ENCODE data around the gene BMP8A. TPM values are rescaled to one million over a fixed set of nuclear protein-coding genes. Genes with fewer than 3 reads are reported as not detected.
A peak's percentile ranks its signal among the peaks of the same experiment; 100 is the strongest.
"Not testable (repeated sequence)": the region's sequence is repeated elsewhere in the genome, so short reads cannot be mapped to it uniquely, and the experiment has no call there.

Gene BMP8A
- total and polyA plus RNA-seq, 3 experiments from 2014 or later: 0.18 TPM; not detected in 2

DNA sequence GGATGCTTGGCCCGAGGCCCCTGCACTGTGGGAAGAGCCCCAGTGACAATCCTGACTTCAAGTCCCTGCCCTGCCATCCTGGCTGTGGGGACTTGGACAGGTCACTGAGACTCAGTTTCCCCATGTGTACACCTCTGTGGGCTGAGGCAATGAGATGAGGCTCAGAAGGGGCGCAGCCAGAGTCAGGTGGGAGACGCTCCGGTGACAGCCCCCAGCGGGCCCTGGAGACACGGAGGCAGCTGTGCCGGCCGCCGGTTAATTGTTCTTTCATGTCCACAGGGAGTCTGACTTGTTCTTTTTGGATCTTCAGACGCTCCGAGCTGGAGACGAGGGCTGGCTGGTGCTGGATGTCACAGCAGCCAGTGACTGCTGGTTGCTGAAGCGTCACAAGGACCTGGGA is 20.0 kb downstream of the BMP8A start:
- CTCF ChIA-PET; H3K27ac Mint-ChIP-seq; H3K9me3 ChIP-seq (ENCODE audit: low read length); H3K36me3 ChIP-seq (ENCODE audit: insufficient read depth, low read length); H3K27me3 Mint-ChIP-seq; H3K4me1 ChIP-seq (ENCODE audit: insufficient read depth, low read length); H3K9me3 Mint-ChIP-seq; POLR2A ChIA-PET; H3K36me3 Mint-ChIP-seq; H3K27me3 ChIP-seq (ENCODE audit: insufficient read depth, low read length, poor library complexity, severe bottlenecking); H3K4me3 Mint-ChIP-seq; DNase-seq; H3K27ac ChIP-seq (ENCODE audit: low read depth, low read length); H3K4me3 ChIP-seq (ENCODE audit: low read length): not testable (repeated sequence)
- H3K4me1 Mint-ChIP-seq: peaks cover 10 to 18% (median 17%) of the 10 kb centered on the region in 3 donors

- H3K9me3 ChIP-seq (ENCODE audit: low read length); H3K4me1 ChIP-seq (ENCODE audit: insufficient read depth, low read length); H3K9me3 Mint-ChIP-seq; CTCF ChIA-PET; POLR2A ChIA-PET; H3K4me3 Mint-ChIP-seq; H3K27ac Mint-ChIP-seq; H3K27ac ChIP-seq (ENCODE audit: low read depth, low read length); H3K36me3 ChIP-seq (ENCODE audit: insufficient read depth, low read length); DNase-seq; H3K27me3 ChIP-seq (ENCODE audit: insufficient read depth, low read length, poor library complexity, severe bottlenecking); H3K4me3 ChIP-seq (ENCODE audit: low read length); H3K36me3 Mint-ChIP-seq; H3K27me3 Mint-ChIP-seq: not testable (repeated sequence)
- H3K4me1 Mint-ChIP-seq: peaks cover 10 to 18% (median 17%) of the 10 kb centered on the region in 3 donors
These were observed 20.9 kb downstream of the BMP8A start for GRCh38 chr1:39512234-39512847.

- CTCF ChIA-PET; H3K4me1 ChIP-seq (ENCODE audit: insufficient read depth, low read length); H3K36me3 Mint-ChIP-seq; H3K9me3 ChIP-seq (ENCODE audit: low read length); POLR2A ChIA-PET; H3K27ac Mint-ChIP-seq; H3K4me3 ChIP-seq (ENCODE audit: low read length); H3K4me1 Mint-ChIP-seq; H3K36me3 ChIP-seq (ENCODE audit: insufficient read depth, low read length); DNase-seq; H3K4me3 Mint-ChIP-seq; H3K27ac ChIP-seq (ENCODE audit: low read depth, low read length); H3K27me3 ChIP-seq (ENCODE audit: insufficient read depth, low read length, poor library complexity, severe bottlenecking); H3K9me3 Mint-ChIP-seq; H3K27me3 Mint-ChIP-seq: not testable (repeated sequence)
These were observed 23.3 kb downstream of the BMP8A start for GRCh38 chr1:39514710-39515124.

GRCh38 chr1:39515131-39516086 is 24.0 kb downstream of the BMP8A start:
- H3K4me1 Mint-ChIP-seq; H3K27me3 ChIP-seq (ENCODE audit: insufficient read depth, low read length, poor library complexity, severe bottlenecking); H3K36me3 ChIP-seq (ENCODE audit: insufficient read depth, low read length); CTCF ChIA-PET; H3K36me3 Mint-ChIP-seq; POLR2A ChIA-PET; H3K4me3 ChIP-seq (ENCODE audit: low read length); H3K27me3 Mint-ChIP-seq; H3K9me3 Mint-ChIP-seq; H3K4me1 ChIP-seq (ENCODE audit: insufficient read depth, low read length); H3K27ac ChIP-seq (ENCODE audit: low read depth, low read length); H3K9me3 ChIP-seq (ENCODE audit: low read length): not testable (repeated sequence)
- peak in 1 of 5 donors; percentile 43 for DNase-seq
- H3K4me3 Mint-ChIP-seq: peak overlapping the region in 4 of 7 donors; percentile 41 to 61 (median 53)
- H3K27ac Mint-ChIP-seq: peak overlapping the region in 1 of 8 donors; percentile 50

DNA sequence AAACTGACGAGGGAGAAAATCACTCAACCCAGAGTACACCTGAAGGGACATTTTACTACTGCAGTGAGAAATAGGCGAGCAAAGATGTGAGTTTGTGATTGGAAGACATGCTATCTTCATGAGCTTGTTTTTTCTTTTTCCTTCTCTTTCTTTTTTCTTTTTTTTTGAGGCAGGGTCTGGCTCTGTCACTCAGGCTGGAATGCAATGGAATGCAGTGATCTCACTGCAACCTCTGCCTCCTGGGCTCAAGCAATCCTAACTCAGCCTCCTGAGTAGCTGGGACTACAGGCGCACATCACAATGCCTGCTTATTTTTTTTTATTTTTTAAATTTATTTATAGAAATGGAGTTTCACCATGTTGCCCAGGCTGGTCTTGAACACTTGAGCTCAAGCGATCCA is 25.4 kb downstream of the BMP8A start:
- H3K4me3 ChIP-seq (ENCODE audit: low read length); H3K27ac Mint-ChIP-seq; DNase-seq; H3K27ac ChIP-seq (ENCODE audit: low read depth, low read length); H3K4me1 ChIP-seq (ENCODE audit: insufficient read depth, low read length); H3K36me3 ChIP-seq (ENCODE audit: insufficient read depth, low read length); H3K27me3 ChIP-seq (ENCODE audit: insufficient read depth, low read length, poor library complexity, severe bottlenecking); POLR2A ChIA-PET; H3K27me3 Mint-ChIP-seq; H3K36me3 Mint-ChIP-seq; H3K4me3 Mint-ChIP-seq; H3K4me1 Mint-ChIP-seq; CTCF ChIA-PET; H3K9me3 Mint-ChIP-seq; H3K9me3 ChIP-seq (ENCODE audit: low read length): not testable (repeated sequence)

DNA sequence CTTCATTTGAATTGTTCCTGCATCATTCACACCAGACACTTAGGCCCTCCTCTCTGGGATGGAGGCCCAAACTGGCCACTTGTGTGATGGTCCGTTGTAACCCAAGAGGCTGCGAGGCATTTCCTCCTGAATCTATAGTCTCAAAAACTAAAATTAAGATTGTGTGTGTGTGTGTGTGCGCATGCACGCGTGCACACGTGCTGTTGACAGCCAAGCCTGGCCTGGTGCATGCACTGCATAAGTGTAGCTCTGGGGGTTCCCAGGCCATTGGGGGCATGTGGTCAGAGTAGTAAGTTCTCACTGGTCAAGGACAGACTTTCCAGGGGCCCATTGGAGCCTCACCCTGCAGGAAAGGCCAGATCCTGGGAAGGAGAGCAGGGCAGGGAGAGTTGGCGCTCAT is 26.5 kb downstream of the BMP8A start:
- H3K9me3 ChIP-seq (ENCODE audit: low read length); POLR2A ChIA-PET; H3K4me3 Mint-ChIP-seq; H3K4me3 ChIP-seq (ENCODE audit: low read length); H3K9me3 Mint-ChIP-seq; H3K36me3 Mint-ChIP-seq; H3K27me3 Mint-ChIP-seq; CTCF ChIA-PET; H3K27ac Mint-ChIP-seq; H3K4me1 ChIP-seq (ENCODE audit: insufficient read depth, low read length); H3K4me1 Mint-ChIP-seq; DNase-seq; H3K27ac ChIP-seq (ENCODE audit: low read depth, low read length); H3K27me3 ChIP-seq (ENCODE audit: insufficient read depth, low read length, poor library complexity, severe bottlenecking); H3K36me3 ChIP-seq (ENCODE audit: insufficient read depth, low read length): not testable (repeated sequence)

GRCh38 chr1:39519376-39519775 is 27.9 kb downstream of the BMP8A start:
- H3K36me3 Mint-ChIP-seq, H3K27me3 Mint-ChIP-seq: not testable (repeated sequence)

GRCh38 chr1:39522221-39522620 is 30.8 kb downstream of the BMP8A start:
- H3K4me3 Mint-ChIP-seq; H3K27me3 Mint-ChIP-seq; H3K27ac ChIP-seq (ENCODE audit: low read depth, low read length); H3K9me3 ChIP-seq (ENCODE audit: low read length); H3K36me3 ChIP-seq (ENCODE audit: insufficient read depth, low read length); POLR2A ChIA-PET; H3K4me3 ChIP-seq (ENCODE audit: low read length); H3K27me3 ChIP-seq (ENCODE audit: insufficient read depth, low read length, poor library complexity, severe bottlenecking); H3K9me3 Mint-ChIP-seq; CTCF ChIA-PET; H3K36me3 Mint-ChIP-seq; H3K27ac Mint-ChIP-seq; DNase-seq: not testable (repeated sequence)
- peaks cover 6 to 16% (median 8%) of the 10 kb centered on the region in 3 donors for H3K4me1 Mint-ChIP-seq
- H3K4me1 ChIP-seq (ENCODE audit: insufficient read depth, low read length): peaks cover 12% of the 10 kb centered on the region

More at GRCh38 chr1:39519376-39519775, 27.9 kb downstream of the BMP8A start:
- H3K9me3 Mint-ChIP-seq; H3K27ac ChIP-seq (ENCODE audit: low read depth, low read length); H3K4me1 Mint-ChIP-seq; H3K4me3 Mint-ChIP-seq; H3K9me3 ChIP-seq (ENCODE audit: low read length); H3K4me1 ChIP-seq (ENCODE audit: insufficient read depth, low read length); H3K4me3 ChIP-seq (ENCODE audit: low read length); POLR2A ChIA-PET; CTCF ChIA-PET; H3K36me3 ChIP-seq (ENCODE audit: insufficient read depth, low read length); DNase-seq; H3K27me3 ChIP-seq (ENCODE audit: insufficient read depth, low read length, poor library complexity, severe bottlenecking); H3K27ac Mint-ChIP-seq: not testable (repeated sequence)
